GM12878 (cell line): ENCODE results near the gene CHST8.
"Not testable (repeated sequence)": the region's sequence is repeated elsewhere in the genome, so short reads cannot be mapped to it uniquely, and the experiment has no call there.

ENCODE experiments used
- ATF3 ChIP-seq: IDR thresholded peaks from 2 replicates; pipeline ENCODE4 v1.6.1; 2011; ENCODE audit warnings: low read depth, mild to moderate bottlenecking, low read length, moderate library complexity, borderline replicate concordance; ENCODE audit errors: extremely low read depth
- BRCA1 ChIP-seq: IDR thresholded peaks from 2 replicates; pipeline ENCODE4 v1.6.1; 2011; ENCODE audit warnings: low read depth, low read length, improper control_type of control experiment
- CREB1 ChIP-seq: IDR thresholded peaks from 2 replicates; pipeline ENCODE4 v1.6.1; 2012; ENCODE audit warnings: low read depth, mild to moderate bottlenecking, inconsistent platforms
- CTCF ChIP-seq, 3 experiments: IDR thresholded peaks in 2 of 3; conservative IDR thresholded peaks in 1 of 3; 2 replicates each; pipeline ENCODE4 v1.5.1; 2011; ENCODE audit warnings: low read depth in 3 of 3, low read length in 3 of 3, mild to moderate bottlenecking in 3 of 3, control low read depth in 2 of 3, moderate library complexity in 2 of 3, inconsistent platforms in 1 of 3, mixed read lengths in 1 of 3; ENCODE audit not compliant: control insufficient read depth in 2 of 3, insufficient read depth in 1 of 3; ENCODE audit errors: extremely low read depth in 1 of 3
- FOXK2 ChIP-seq: fragments of 450-650 bp; IDR thresholded peaks from 2 replicates; pipeline ENCODE4 v1.6.1; 2017; ENCODE audit warnings: mild to moderate bottlenecking, moderate library complexity
- NFYA ChIP-seq: IDR thresholded peaks from 2 replicates; pipeline ENCODE4 v1.6.1; 2011; ENCODE audit warnings: low read depth, mild to moderate bottlenecking, low read length, improper control_type of control experiment, borderline replicate concordance
- NR2C2 ChIP-seq: IDR thresholded peaks from 2 replicates; pipeline ENCODE4 v1.6.1; 2011; ENCODE audit warnings: borderline replicate concordance, low read depth; ENCODE audit not compliant: control insufficient read depth, insufficient read length
- RAD21 ChIP-seq: IDR thresholded peaks from 2 replicates; pipeline ENCODE4 v1.6.1; 2011; ENCODE audit warnings: mild to moderate bottlenecking, low read depth, low read length, moderate library complexity; ENCODE audit not compliant: insufficient read depth
- RAD51 ChIP-seq: fragments of 450-650 bp; IDR thresholded peaks from 2 replicates; pipeline ENCODE4 v1.6.1; 2016; ENCODE audit warnings: moderate library complexity, mild to moderate bottlenecking, inconsistent platforms
- RELA ChIP-seq: fragments of 450-650 bp; IDR thresholded peaks from 2 replicates; pipeline ENCODE4 v1.8.0; 2014; ENCODE audit warnings: borderline replicate concordance; ENCODE audit not compliant: partially characterized antibody
- SREBF1 ChIP-seq: IDR thresholded peaks from 2 replicates; pipeline ENCODE4 v1.6.1; 2012; ENCODE audit warnings: mild to moderate bottlenecking, low read length
- ZBTB11 ChIP-seq: fragments of 450-650 bp; formaldehyde crosslinking; IDR thresholded peaks from 2 replicates; pipeline ENCODE4 v1.5.0; 2022; ENCODE audit warnings: mild to moderate bottlenecking, missing genetic modification characterization

DNA sequence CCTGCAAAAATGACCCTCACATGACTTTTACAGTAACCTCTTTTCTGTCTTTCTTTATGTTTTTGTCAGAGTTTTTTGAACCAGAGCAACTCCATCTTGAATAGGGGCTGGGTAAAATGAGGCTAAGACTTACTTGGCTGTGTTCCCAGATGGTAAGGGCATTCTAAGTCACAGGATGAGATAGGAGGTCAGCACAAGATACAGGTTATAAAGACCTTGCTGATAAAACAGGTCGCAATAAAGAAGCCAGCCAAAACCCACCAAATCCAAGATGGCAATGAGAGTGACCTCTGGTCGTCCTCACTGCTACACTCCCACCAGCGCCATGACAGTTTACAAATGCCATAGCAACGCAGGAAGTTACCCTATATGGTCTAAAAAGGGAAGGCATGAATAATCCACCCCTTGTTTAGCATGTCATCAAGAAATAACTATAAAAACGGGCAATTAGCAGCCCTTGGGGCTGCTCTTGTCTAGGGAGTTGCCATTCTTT, 15.9 kb upstream of the CHST8 start:
- TF ChIP-seq CTCF (IDR thresholded peaks at IDR 0.05 in 2 of 3, conservative IDR thresholded peaks at IDR 0.05 in 1 of 3; ENCODE audit: control insufficient read depth in 2 of 3, extremely low read depth in 1 of 3, insufficient read depth in 1 of 3, low read depth in 3 of 3, low read length in 3 of 3); NFYA; FOXK2; RAD51; ATF3; SREBF1; BRCA1; NR2C2; CREB1; RAD21; RELA; ZBTB11 (CRISPR knock-in tag): not testable (repeated sequence)
